Stimulated activated CD8-positive, alpha-beta memory T cell treated with anti-CD3 and anti-CD28 coated beads, Interleukin-15, amount 100 ng/mL, for 1 hour (primary cell): ENCODE data around the gene UBE2L3.
A peak's percentile ranks its signal among the peaks of the same experiment; 100 is the strongest.
"Not testable (repeated sequence)": the region's sequence is repeated elsewhere in the genome, so short reads cannot be mapped to it uniquely, and the experiment has no call there.

Source experiments
- DNase-seq: peaks from one replicate; pipeline ENCODE4 v3.0.0-alpha.2; 2020; ENCODE audit warnings: low read depth

UBE2L3 gene

DNA sequence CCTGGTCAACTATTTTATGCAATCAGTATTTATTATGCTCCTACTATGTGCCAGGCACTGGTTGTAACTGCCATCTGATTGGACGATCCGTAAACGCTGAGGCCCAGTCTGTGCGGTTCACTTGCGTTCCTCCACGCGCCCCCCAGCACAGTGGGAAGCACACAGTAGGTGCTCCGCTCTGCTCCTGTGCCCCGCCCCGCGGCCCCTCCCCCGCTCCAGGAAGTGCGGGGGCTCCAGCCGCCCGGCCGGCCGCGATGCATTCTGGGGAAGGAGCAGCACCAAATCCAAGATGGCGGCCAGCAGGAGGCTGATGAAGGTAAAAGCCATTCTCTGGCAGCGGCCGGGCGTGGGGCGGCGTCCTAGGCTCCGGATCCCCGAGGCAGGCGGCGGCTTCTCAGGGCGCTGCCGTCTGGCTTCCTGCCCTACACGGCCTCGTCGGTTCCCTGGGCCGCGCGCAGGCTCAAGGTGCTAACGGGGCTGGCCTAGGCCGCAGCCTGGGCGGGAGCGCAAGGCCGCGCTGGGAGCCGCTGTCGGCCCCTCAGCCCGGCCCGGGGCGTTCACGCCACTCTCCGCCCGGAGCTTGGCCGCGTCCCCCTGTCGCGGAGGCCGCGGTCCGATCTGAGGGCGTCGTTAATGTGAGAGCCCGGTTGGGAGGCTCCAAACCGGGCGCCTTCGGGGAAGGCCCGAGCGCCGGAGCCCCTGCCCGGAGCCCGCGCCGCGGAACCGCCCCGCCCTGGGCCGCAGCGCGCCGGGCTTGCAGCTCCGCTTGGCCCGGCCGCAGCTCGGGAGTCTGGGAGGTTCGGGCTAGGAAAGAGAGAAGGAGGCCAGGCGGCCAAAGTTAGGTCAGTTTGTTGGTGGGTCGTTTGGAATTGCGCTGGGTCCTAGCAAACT, at the start of gene UBE2L3:
UBE2L3 (plus strand) TSS at position 259 of the 891 bp plus-strand sequence; CDS start at position 290, 31 bp downstream.
- DNase-seq: peak; percentile 75

DNA sequence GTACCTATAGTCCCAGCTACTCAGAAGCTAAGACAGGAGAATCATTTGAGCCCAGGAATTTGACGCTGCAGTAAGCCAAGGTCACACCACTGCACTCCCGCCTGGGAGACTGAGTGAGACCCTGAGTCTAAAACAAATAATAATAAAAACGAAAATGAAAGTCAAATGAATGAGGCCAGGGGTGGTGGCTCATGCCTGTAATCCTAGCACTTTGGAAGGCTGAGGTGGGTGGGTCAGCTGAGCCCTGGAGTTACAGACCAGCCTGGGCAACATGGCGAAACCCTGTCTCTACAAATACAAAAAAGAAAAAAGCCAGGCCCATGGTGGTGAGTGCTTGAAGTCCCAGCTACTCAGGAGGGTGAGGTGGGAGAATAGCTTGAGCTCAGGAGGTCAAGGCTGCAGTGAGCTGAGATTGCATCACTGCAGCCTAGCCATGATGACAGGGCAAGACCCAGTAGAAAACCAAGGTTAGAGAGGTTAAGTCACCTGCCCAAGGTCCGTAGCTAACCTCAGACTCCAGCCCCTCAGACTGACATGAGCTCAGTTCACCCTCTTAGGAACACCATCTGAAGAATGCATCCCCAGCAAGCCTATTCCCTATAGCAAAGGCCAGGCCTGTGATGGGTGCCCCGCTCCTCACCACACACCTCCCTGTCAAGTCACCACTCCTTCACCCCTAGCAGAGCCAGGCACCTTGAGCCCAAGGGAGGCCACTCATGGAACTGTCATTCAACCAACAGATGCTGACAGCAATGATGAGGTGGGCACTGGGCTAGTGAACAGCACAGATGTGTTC, 40.6 kb upstream of the UBE2L3 start:
- DNase-seq: not testable (repeated sequence)

DNA sequence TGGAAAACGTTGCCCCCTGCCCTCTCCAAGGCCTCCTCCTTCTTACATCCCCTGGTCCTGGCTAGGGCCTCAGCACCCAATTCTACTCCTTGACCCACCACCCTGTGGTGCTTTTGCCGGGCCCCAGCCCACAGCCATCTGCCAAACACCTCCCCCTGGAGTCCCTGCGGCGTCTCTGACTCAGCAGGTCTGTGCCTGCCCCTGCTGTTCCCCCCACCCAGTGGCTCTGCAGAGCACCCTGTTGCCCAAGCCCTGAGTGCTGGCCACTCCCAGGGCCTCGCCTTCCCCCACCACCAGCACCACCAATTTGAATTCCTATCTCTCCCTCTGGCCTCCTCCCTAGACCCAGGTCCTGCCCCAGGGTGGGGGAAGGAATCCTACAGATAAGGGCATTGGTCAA, 36.0 kb upstream of the UBE2L3 start:
- not testable (repeated sequence) for DNase-seq

DNA sequence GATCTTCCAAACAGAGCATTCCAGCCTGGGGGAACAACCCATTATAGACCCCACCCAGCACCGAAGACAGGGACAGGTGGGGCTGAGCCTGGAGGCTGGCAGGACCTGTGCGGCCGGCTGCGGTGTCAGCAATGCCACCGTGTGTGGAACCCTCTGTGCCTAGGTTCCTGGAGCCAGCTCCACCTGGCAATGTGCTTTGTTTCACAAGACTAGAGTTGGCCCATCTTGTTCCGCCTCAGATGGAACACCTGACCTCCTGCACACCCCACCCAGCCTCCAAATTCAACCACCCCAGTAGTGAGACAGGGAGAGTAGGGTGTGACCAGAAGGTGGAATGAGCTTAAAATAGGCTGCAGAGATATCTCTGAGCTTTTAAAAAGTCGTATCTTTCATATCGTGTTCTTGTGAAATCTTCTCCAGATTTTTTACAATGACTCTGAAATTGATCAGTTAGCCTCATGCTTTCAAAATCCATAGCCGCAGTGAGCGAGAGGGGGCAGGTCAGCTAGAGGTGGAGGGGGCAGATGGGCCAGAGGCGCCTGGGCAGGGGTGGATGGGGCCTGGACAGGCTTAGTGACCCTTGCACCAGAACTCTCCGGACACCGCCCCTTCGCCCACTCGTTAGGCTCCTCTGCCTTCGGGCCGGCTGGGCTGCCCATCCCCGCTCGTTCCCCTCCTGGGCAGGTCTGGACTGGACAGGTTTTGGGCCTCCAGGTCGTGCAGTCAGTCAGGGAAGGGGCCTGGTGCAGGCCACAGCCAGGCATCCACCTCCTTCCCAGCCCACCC, 34.5 kb upstream of the UBE2L3 start:
- not testable (repeated sequence) for DNase-seq

DNA sequence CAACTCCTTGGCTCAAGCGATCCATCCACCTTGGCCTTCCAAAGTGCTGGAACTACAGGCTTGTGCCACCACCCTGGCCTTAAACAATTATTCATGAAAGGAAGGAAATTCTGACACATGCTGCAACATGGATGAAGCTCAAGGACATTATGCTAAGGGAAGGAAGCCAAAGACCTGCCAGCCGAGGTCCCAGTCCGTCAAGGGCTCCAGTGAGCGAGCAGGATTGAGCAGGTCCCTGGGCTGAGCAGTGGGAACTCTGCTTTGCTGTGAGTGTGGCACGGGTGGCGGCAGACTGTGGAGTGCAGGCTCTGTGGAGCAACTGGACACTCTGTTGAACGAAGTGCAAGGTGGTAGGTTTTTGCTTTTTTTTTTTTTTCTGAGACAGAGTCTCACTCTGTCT, 27.7 kb upstream of the UBE2L3 start:
- not testable (repeated sequence) for DNase-seq

DNA sequence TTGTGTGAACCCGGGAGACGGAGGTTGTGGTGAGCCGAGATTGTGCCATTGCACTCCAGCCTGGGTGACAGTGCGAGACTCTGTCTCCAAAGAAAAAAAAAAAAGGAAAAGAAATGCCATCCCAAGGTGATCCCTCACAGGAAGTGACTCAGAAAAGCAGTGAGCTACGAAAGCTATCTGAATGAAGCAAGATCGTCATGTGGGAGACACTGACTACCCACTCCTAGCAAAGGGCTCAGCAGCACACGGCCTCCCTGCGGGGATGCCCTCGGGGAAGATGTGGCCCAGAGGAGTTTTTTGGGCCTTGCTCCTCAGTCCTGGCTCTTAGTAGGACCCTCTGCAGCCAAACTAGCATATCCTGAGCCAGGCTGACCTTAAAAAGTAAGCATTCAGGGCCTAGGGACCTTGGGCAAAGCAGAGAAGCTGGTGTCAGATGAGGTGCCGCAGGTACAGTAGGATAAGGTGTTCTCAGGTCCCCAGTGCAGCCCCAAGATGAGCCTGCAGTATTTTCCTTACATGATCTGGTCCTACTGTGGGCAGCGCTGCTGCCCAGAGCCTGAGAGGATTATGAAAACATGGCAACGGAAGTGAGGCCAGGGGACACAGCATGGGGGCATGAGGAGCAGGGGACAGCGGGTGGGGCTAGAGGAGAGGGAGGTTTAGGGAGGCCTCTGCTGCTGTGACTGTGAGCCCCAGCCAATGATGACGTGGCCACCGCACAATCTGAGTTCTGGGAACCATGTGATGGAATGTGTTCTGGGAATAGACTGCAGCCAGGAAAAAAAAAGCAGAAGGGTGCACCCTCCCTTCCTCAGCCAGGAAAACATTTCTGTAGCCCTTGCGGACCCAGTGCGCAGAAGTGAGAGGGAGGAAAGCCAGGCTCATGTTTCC, 22.8 kb upstream of the UBE2L3 start:
- not testable (repeated sequence) for DNase-seq

DNA sequence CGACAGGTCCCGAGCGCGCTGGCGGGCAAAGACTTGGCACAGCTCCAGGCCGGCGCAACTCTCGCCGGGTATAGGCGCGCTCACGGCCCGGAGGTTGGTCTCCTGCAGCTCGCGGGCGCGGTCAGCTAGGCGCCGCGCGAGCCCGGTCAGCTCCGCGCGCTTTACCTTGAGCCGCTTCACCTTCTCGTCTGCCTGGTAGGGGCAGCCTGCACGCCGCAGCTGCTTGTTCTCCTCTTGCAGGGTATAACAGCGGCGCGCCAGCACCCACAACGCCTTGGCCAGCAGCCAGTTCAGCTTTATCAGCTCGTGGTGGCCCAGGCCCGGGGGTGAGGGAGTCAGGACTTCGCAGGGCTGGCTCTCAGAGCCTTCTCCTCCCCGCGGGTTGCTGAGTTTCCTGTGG, 18.0 kb upstream of the UBE2L3 start:
- DNase-seq: not testable (repeated sequence)

DNA sequence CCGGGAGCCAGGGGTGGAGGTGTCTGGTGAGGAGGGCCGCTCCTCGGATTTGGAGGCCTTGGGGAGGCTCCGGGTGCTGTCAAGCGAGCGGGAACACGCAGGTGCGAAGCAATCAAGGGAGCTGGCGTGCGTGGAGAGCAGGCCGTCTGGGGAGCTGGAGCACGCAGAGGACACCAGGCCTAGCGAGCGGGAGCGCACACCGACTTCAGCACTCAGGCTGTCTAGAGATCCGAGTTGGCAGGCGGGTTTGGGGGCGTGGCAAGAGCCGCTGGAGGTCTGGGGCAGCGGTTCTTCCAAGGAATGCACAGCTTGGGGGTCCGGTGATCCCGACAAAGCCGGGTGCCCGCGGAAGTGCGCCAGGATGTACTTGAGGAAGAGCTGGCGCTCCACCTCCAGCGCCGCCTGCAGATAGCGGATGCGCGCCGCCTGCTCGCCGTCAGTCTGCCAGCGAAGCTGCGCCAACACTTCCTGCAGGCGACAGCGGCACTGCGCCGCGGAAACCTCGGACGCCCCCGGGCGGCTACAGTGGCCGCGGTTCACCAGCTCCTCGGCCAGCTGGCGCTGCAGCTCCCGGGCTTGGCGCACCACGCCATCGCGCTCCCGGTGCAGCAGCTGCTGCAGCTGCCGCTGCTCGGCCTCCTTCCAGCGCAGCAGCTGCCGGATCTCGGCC, 17.4 kb upstream of the UBE2L3 start:
- DNase-seq: not testable (repeated sequence)

DNA sequence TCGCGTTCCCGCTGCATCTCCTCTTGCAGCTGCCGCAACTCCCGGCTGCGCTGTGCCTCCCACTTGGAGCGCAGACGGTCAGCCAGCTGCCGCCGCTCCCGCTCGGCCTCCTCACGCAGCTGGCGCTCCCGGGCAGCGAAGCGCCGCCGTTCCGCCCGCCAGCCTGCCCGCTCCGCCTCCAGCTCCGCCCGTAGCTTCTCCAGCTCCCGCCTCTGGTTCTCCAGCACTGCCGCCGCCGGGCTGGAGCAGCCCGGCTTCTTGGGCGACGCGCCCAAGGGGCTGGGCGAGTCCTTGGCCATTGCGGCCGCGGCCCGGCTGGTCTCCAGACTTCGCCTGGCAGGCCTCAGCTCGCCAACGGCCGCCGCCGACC, 16.9 kb upstream of the UBE2L3 start:
- not testable (repeated sequence) for DNase-seq

DNA sequence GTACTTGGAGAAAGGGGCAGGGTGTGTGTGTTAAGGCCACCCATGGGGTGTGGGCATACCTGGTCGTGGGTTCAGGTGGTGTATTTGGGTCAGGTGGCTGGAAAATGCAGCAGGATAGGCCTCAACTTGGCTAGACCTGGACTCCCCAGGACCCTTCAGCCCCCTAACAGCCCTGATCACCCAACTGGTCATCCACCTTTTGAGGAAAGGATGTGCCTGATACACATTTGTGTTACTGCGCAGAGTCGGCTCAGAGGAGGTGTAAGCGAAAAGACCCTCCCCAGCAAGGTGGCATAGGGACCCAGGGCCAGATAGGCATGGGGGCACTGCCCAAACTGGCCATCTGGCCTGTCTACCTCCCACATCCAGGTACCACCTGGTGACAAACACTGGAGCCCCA, 16.2 kb upstream of the UBE2L3 start, which contains the start of gene RIMBP3C:
RIMBP3C (minus strand) TSS at position 101 of the 400 bp plus-strand sequence. CDS start 485 bp downstream, outside the sequence.
- not testable (repeated sequence) for DNase-seq

DNA sequence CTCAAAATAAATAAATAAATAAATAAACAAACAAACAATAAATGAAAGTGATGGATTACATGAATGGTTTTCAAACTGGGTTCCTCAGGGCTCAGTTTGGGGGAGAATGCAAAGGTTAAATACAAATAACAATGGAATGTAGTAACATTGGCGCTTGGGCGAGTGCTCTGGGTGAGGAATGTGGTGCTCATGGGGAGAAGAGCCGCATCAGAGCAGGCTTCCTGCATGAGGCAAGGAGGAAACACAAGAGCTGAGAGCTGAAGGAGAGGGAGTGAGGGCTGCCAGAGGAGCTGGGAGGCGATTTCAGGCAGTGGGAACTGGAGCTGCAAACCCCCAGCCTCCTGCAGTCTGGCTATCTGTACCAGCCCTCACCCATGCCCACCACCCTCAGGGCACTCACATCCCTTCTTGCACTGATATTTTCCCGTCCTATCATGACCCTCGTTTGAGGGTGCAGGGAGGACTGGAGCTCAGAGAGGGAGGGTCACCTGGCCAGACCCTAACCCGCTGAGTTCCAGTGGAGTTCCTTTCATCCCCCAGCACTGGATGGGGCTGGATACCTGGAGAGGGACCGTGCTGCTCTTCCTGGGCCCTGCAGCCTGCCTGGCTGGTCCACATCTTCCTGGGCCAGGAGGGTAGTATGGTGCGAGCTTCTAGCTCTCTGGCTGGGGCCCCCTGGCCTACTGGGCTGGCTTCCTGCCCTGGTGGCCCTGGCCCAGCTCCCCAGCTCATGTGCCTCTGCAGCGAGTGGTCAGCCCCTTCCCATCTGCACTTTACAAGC, 8.0 kb upstream of the UBE2L3 start:
- DNase-seq: not testable (repeated sequence)

DNA sequence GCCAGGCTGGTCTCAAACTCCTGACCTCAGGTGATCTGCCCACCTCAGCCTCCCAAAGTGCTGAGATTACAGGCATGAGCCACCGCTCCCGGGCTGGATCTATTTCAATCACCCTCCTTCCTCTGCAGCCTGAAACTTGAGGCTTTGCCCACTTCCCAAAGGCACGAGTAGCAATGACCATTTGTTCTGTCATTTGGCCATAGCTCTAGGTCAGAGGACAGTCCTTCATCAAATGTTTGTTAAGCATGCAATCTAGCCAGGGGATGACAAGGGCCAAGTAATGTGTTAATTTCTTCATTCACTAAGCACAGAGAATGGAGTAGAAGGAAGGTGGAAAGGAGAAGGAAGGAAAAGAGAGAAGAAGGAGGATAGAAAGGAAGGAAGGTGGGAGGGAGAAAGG, 6.9 kb upstream of the UBE2L3 start:
- not testable (repeated sequence) for DNase-seq

DNA sequence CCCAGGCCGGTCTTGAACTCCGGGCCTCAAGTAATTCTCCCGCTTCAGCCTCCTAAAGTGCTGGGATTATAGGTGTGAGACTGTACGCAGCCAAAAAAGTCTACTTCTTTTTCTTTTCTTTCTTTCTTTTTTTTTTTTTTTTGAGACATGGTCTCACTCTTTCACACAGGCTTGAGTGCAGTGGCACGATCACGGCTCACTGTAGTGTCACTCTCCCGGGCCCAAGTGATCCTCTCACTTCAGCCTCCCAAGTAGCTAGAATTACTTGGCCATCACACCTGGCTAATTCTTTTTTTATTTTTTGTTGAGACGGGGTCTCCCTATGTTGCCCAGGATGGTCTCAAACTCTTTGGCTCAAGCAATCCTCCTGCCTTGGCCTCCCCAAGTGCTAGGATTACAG, 3.6 kb upstream of the UBE2L3 start:
- no peak for DNase-seq

DNA sequence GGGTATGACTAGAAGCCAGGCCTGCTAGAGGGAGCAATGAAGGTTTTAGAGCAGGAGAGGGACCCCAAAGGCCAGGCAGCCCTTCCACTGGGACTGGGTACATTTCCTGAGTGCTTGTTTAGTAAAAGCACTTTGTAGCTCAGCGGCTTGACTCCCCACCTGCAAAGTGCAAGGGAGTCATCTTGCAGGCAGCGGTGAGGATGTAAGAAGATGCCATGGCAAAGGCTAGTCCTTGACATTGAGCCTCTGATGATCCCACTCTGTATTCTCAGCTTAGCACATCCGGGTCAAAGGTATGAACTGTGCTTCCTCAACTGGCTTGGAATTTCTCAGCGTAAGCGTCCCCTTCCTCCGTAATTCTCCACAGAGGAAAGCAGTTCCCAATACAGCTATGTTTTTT, 3.1 kb upstream of the UBE2L3 start:
- DNase-seq: no peak

DNA sequence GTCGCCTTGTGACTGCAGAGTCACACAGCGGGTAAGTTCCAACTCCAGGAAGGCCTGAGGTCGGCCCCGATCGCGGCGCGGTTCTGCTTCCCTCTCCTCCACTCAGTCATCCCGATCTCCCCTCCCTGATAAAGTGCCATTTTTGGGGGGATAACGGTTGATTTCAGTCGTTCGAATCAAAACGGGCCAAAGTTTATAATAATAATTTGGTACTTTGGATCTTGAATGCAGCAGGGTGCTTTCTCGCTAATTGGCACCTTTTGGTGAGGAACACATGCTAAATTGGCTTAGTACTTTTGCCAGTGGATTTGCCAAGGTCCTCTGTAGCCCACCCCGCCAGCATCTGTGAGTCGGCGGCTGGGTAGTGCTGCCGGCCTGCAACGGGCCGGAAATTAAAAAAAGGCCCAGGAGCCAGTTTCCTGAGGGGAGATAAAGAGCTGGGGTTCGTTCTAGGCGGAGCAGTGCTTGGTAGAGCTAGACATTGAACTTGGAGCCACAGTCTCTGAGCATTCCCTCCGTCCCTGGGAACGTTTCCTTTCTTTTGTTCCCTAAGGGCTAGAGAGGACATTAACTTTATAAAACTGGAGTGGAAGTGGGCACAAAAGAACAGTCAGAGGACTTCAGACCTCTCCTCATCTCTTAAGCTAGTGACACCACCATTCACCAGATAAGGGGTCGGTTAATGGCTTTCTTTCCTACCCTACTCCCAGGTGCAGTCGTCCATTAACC, 997 bp downstream of the UBE2L3 start:
- DNase-seq: no peak

DNA sequence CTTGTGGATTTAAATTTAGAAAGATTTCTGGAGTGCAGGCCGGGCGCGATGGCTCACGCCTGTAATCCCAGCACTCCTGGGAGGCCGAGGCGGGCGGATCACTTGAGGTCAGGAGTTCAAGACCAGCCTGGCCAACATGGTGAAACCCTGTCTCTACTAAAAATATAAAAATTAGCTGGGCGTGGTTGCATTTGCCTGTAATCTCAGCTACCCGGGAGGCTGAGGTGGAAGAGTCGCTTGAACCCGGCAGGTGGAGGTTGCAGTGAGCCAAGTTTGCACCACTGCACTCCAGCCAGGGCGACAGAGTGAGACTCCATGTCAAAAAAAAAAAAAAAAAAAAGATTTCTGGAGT, 1.5 kb downstream of the UBE2L3 start:
- not testable (repeated sequence) for DNase-seq

DNA sequence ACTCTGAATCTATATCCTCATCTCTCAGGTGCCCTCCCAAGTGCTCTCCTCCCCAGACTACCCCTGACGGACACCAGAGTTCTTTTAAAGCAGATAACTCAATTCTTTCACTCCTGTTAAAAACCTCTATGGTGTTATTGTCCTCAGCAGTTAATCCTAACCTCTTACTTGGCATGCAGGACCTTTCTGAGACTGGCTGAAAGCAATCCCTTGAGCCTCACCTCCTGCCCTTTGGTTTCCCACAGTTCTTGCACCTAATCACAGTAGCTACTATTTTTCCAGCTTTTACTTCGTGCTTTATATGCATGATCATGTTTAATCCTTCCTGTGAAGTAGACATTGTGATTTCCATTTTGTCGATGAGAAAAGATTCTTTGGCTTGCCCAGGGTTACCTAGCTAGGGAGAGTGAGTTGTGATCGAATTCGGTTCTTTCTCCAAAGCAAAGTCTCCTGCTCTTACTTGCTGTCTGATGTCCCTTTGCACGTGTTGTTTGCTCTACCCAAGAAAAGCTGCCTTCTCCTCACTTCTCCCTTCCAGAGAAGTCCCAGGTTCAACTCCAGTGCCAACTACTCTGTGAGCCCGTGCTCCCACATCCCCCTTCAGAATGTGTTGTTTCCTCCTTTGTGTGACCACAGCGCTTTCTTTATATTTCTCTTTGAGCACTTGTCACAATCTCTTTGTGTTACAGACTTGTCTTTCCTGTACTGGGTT, 2.1 kb downstream of the UBE2L3 start:
- no peak for DNase-seq

DNA sequence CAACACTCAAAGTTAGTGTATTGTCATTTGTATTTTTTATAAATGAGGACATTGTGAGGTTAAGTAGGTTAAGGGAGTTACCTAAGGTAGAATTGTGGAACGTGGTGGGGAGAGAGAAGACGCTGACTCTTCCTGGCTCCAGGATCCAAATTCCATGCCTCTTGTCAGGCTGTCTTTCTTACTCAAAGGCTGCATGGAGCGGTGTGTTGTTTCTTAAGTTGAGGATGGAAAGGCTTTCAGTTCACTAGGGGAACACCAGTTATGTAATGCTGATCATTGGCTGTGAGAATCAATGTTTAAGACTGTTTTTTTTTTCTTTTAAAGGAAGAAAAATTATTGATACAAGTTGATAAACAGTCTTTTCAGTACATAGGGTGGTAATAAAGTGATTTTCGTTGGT, 2.9 kb downstream of the UBE2L3 start:
- DNase-seq: no peak
